Measurements from ENCODE around the gene OTUD5. TPM values are rescaled to one million over a fixed set of nuclear protein-coding genes. Genes with fewer than 3 reads are reported as not detected.
"Not testable (repeated sequence)": the region's sequence is repeated elsewhere in the genome, so short reads cannot be mapped to it uniquely, and the experiment has no call there.

Gene OTUD5
- total and polyA plus RNA-seq, 7 donors: 17.5 to 38.7 (median 28.3) TPM

DNA sequence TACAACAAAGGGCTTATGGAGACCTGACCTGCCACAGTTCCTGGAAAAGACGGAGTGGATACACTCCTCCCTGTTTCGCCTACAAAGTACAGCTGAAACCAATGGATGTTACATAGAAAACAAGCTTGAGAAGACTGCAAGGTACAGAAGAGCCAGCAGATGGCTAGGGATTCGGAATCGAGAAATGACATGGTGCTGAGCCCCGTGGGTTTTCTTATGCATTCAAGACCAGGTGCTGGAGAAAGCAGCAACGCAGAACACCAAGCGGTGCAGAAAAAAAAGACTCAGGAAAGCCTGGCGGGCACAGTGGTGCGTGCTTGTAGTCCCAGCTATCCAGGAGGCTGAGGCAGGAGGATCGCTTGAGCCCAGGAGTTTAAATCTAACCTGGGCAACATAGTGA, 73.7 kb downstream of the OTUD5 start:
- no peaks in the 10 kb centered on the region for H3K27me3 ChIP-seq (ENCODE audit: insufficient read depth in 3 of 3, low read length in 2 of 3)
- H3K36me3 ChIP-seq (ENCODE audit: insufficient read depth in 1 of 2, low read depth in 1 of 2): no peaks in the 10 kb centered on the region
- DNase-seq (no peak), ATAC-seq (no peak)
- H3K4me1 ChIP-seq: no peaks in the 10 kb centered on the region
- no peaks in the 10 kb centered on the region for H3K9me3 ChIP-seq
- WGBS, 3 donors: 58 to 69% (median 67%) methylated on average over 9 to 10 of the region's 10 CpGs
- no peak overlapping the region for H3K4me3 ChIP-seq
- intact Hi-C loops (cut with DNase I): no loop called here
- no peak overlapping the region for H3K27ac ChIP-seq
- TF ChIP-seq, protein P1, sequence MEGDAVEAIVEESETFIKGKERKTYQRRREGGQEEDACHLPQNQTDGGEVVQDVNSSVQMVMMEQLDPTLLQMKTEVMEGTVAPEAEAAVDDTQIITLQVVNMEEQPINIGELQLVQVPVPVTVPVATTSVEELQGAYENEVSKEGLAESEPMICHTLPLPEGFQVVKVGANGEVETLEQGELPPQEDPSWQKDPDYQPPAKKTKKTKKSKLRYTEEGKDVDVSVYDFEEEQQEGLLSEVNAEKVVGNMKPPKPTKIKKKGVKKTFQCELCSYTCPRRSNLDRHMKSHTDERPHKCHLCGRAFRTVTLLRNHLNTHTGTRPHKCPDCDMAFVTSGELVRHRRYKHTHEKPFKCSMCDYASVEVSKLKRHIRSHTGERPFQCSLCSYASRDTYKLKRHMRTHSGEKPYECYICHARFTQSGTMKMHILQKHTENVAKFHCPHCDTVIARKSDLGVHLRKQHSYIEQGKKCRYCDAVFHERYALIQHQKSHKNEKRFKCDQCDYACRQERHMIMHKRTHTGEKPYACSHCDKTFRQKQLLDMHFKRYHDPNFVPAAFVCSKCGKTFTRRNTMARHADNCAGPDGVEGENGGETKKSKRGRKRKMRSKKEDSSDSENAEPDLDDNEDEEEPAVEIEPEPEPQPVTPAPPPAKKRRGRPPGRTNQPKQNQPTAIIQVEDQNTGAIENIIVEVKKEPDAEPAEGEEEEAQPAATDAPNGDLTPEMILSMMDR (IDR thresholded peaks at IDR 0.05): no peak

DNA sequence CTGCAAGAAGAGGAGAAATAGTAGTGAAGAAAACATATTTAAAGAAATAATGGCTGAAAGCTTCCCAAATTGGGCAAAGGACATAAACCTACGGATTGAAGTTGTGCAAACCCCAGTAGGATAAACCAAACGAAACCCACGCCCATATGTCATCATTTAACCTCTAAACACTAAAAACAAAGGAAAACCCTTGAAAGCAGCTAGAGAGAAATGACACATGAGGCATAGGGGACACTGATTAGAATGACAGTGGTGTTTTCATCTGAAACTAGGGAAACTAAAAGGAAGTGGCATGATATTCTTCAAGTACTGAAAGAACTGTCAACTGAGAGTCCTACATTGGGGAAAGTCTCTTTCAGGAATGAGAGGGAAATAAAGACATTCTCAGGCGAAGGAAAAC, 80.5 kb downstream of the OTUD5 start:
- 53 to 73% (median 60%) methylated on average over 3 to 4 of the region's 4 CpGs for WGBS, 3 donors
- not testable (repeated sequence) for DNase-seq

More for the DNA sequence above, 80.5 kb downstream of the OTUD5 start:
- intact Hi-C loops (cut with DNase I); ATAC-seq; H3K4me3 ChIP-seq; H3K27me3 ChIP-seq (ENCODE audit: insufficient read depth in 3 of 3, low read length in 2 of 3); H3K9me3 ChIP-seq; H3K36me3 ChIP-seq (ENCODE audit: insufficient read depth in 1 of 2, low read depth in 1 of 2); H3K27ac ChIP-seq; H3K4me1 ChIP-seq: not testable (repeated sequence)

Other genes starting within 250 kb of the OTUD5 start
- not detected for gene GLOD5, start 195.9 kb downstream of the OTUD5 start, total RNA-seq
- not detected for gene GLOD5, start 195.9 kb downstream of the OTUD5 start, polyA plus RNA-seq
- under 1 TPM in 1 of 4 donors, not detected in 3; 0.17 TPM for gene GATA1, start 171.0 kb downstream of the OTUD5 start, total RNA-seq
- under 1 TPM in 2 of 3 donors, not detected in 1; 0.03 to 0.04 TPM for gene GATA1, start 171.0 kb downstream of the OTUD5 start, polyA plus RNA-seq
- gene HDAC6, start 155.5 kb downstream of the OTUD5 start, total RNA-seq: 10 to 100 TPM; 31.8 to 47.1 (median 43.6) TPM
- gene HDAC6, start 155.5 kb downstream of the OTUD5 start, polyA plus RNA-seq: 10 to 100 TPM; 21.8 to 26.2 (median 24.4) TPM
- gene ERAS, start 131.1 kb downstream of the OTUD5 start, total RNA-seq: not detected
- gene ERAS, start 131.1 kb downstream of the OTUD5 start, polyA plus RNA-seq: not detected
- gene PCSK1N, start 122.0 kb downstream of the OTUD5 start, total RNA-seq: under 1 TPM in 1 of 4 donors, not detected in 3; 0.44 TPM
- not detected for gene PCSK1N, start 122.0 kb downstream of the OTUD5 start, polyA plus RNA-seq
- gene TIMM17B, start 59.8 kb downstream of the OTUD5 start, total RNA-seq: 10 to 100 TPM; 56.6 to 76.2 (median 65.1) TPM
- 10 to 100 TPM; 63.1 to 91.6 (median 78.4) TPM for gene TIMM17B, start 59.8 kb downstream of the OTUD5 start, polyA plus RNA-seq
- gene PQBP1, start 59.7 kb downstream of the OTUD5 start, total RNA-seq: 10 to 100 TPM; 51.8 to 65.7 (median 60.6) TPM
- gene PQBP1, start 59.7 kb downstream of the OTUD5 start, polyA plus RNA-seq: 10 to 100 TPM; 71.0 to 98.8 (median 77.2) TPM
- gene SLC35A2, start 46.0 kb downstream of the OTUD5 start, total RNA-seq: 10 to 100 TPM in 2 of 4 donors, 1 to 10 TPM in 2; 8.8 to 13.4 (median 11.2) TPM
- gene SLC35A2, start 46.0 kb downstream of the OTUD5 start, polyA plus RNA-seq: 10 to 100 TPM; 13.2 to 26.1 (median 19.7) TPM
- gene PIM2, start 38.6 kb downstream of the OTUD5 start, total RNA-seq: 1 to 10 TPM; 1.1 to 2.3 (median 1.6) TPM
- 1 to 10 TPM; 1.4 to 3.7 (median 1.6) TPM for gene PIM2, start 38.6 kb downstream of the OTUD5 start, polyA plus RNA-seq
- gene KCND1, start 14.2 kb upstream of the OTUD5 start, total RNA-seq: under 1 TPM; 0.18 to 0.41 (median 0.25) TPM
- under 1 TPM; 0.03 to 0.44 (median 0.30) TPM for gene KCND1, start 14.2 kb upstream of the OTUD5 start, polyA plus RNA-seq
- gene GRIPAP1, start 44.7 kb upstream of the OTUD5 start, total RNA-seq: 10 to 100 TPM; 16.5 to 23.6 (median 19.4) TPM
- gene GRIPAP1, start 44.7 kb upstream of the OTUD5 start, polyA plus RNA-seq: 10 to 100 TPM; 12.6 to 17.5 (median 13.4) TPM
- 10 to 100 TPM; 18.1 to 46.5 (median 30.4) TPM for gene TFE3, start 85.8 kb upstream of the OTUD5 start, total RNA-seq
- gene TFE3, start 85.8 kb upstream of the OTUD5 start, polyA plus RNA-seq: 10 to 100 TPM; 16.9 to 55.2 (median 32.3) TPM
- 1 to 10 TPM in 2 of 4 donors, under 1 TPM in 2; 0.76 to 1.2 (median 0.95) TPM for gene CCDC120, start 101.4 kb upstream of the OTUD5 start, total RNA-seq
- gene CCDC120, start 101.4 kb upstream of the OTUD5 start, polyA plus RNA-seq: under 1 TPM; 0.40 to 0.48 (median 0.43) TPM
- gene PRAF2, start 116.4 kb upstream of the OTUD5 start, total RNA-seq: 1 to 10 TPM; 4.3 to 9.1 (median 6.6) TPM
- gene PRAF2, start 116.4 kb upstream of the OTUD5 start, polyA plus RNA-seq: 10 to 100 TPM in 2 of 3 donors, 1 to 10 TPM in 1; 9.7 to 12.5 (median 11.4) TPM
- gene WDR45, start 122.3 kb upstream of the OTUD5 start, total RNA-seq: 10 to 100 TPM; 67.3 to 85.7 (median 75.0) TPM
- 100 to 1,000 TPM in 1 of 3 donors, 10 to 100 TPM in 2; 93.2 to 102 (median 99.4) TPM for gene WDR45, start 122.3 kb upstream of the OTUD5 start, polyA plus RNA-seq
- 10 to 100 TPM; 26.7 to 28.8 (median 27.7) TPM for gene GPKOW, start 166.1 kb upstream of the OTUD5 start, total RNA-seq
- gene GPKOW, start 166.1 kb upstream of the OTUD5 start, polyA plus RNA-seq: 10 to 100 TPM; 25.9 to 29.4 (median 26.9) TPM
- gene MAGIX, start 205.2 kb upstream of the OTUD5 start, total RNA-seq: 1 to 10 TPM; 2.9 to 3.7 (median 3.5) TPM
- gene MAGIX, start 205.2 kb upstream of the OTUD5 start, polyA plus RNA-seq: 1 to 10 TPM; 5.2 to 8.0 (median 5.3) TPM
- 10 to 100 TPM; 17.8 to 80.7 (median 74.0) TPM for gene PLP2, start 214.3 kb upstream of the OTUD5 start, total RNA-seq
- 100 to 1,000 TPM in 2 of 3 donors, 10 to 100 TPM in 1; 76.5 to 320 (median 113) TPM for gene PLP2, start 214.3 kb upstream of the OTUD5 start, polyA plus RNA-seq
- 10 to 100 TPM; 14.1 to 17.6 (median 16.3) TPM for gene PRICKLE3, start 228.8 kb upstream of the OTUD5 start, total RNA-seq
- 10 to 100 TPM in 2 of 3 donors, 1 to 10 TPM in 1; 7.5 to 23.6 (median 18.1) TPM for gene PRICKLE3, start 228.8 kb upstream of the OTUD5 start, polyA plus RNA-seq
- 1 to 10 TPM in 2 of 4 donors, under 1 TPM in 2; 0.37 to 1.2 (median 0.83) TPM for gene SYP, start 242.6 kb upstream of the OTUD5 start, total RNA-seq
- 1 to 10 TPM in 2 of 3 donors, under 1 TPM in 1; 0.76 to 1.6 (median 1.4) TPM for gene SYP, start 242.6 kb upstream of the OTUD5 start, polyA plus RNA-seq